Smooth muscle cell (in vitro differentiated cells): ENCODE measurements around the gene APBA3. TPM values are rescaled to one million over a fixed set of nuclear protein-coding genes. Genes with fewer than 3 reads are reported as not detected.

ENCODE experiments used
- DNase-seq: peaks from one replicate; lab custom pipeline; 2025; ENCODE audit not compliant: unreplicated experiment; lab: John Stamatoyannopoulos, UW
- H2AFZ ChIP-seq: fragments of 200-600 bp; sonication (generic); 2 replicates; pipeline ENCODE4 v1.6.0; 2016; ENCODE audit warnings: antibody characterized with exemption, low read depth, mild to moderate bottlenecking
- H3F3A ChIP-seq: fragments of 200-600 bp; sonication (generic); 2 replicates; pipeline ENCODE4 v1.6.0; 2017; ENCODE audit warnings: antibody characterized with exemption, low read depth
- H3K27ac ChIP-seq: fragments of 200-600 bp; sonication (generic); 2 replicates; pipeline ENCODE4 v1.5.1; 2016; ENCODE audit warnings: low read depth, mild to moderate bottlenecking
- H3K27me3 ChIP-seq: fragments of 200-600 bp; sonication (generic); 2 replicates; pipeline ENCODE4 v1.6.1; 2016; ENCODE audit warnings: low read depth, mild to moderate bottlenecking
- H3K36me3 ChIP-seq: fragments of 200-600 bp; sonication (generic); 2 replicates; pipeline ENCODE4 v1.5.1; 2016; ENCODE audit warnings: low read depth
- H3K4me1 ChIP-seq: fragments of 200-600 bp; sonication (generic); 2 replicates; pipeline ENCODE4 v1.5.1; 2016; ENCODE audit warnings: low read depth
- H3K4me2 ChIP-seq: fragments of 200-600 bp; sonication (generic); 2 replicates; pipeline ENCODE4 v1.6.0; 2016; ENCODE audit warnings: mild to moderate bottlenecking
- H3K4me3 ChIP-seq: fragments of 200-600 bp; sonication (generic); 2 replicates; pipeline ENCODE4 v1.5.1; 2016; ENCODE audit warnings: mild to moderate bottlenecking
- H3K79me2 ChIP-seq: fragments of 200-600 bp; sonication (generic); 2 replicates; pipeline ENCODE4 v1.6.0; 2016; ENCODE audit warnings: low read depth, mild to moderate bottlenecking
- H3K9ac ChIP-seq: fragments of 200-600 bp; sonication (generic); 2 replicates; pipeline ENCODE4 v1.6.0; 2016; ENCODE audit warnings: low read depth
- H3K9me3 ChIP-seq: fragments of 200-600 bp; sonication (generic); replicated peaks from 2 replicates; pipeline ENCODE4 v1.5.1; 2016; ENCODE audit warnings: low read depth
- H4K20me1 ChIP-seq: fragments of 200-600 bp; sonication (generic); 2 replicates; pipeline ENCODE4 v1.6.0; 2016; ENCODE audit warnings: low read depth
- WGBS: methylation state at CpG from one replicate; pipeline ENCODE4 v1.1.7; 2016; ENCODE audit warnings: low lambda C conversion rate; 5-methylcytosine and 5-hydroxymethylcytosine counted together
- polyA plus RNA-seq: library from polyadenylated mRNA; unstranded; fragments of >200 nt; fragmentation: Nextera tagmentation; extraction: Ambion mirVana; gene quantifications from 2 replicates; pipeline ENCODE4 v1.2.1, GENCODE V29; 2016
- total RNA-seq: library from RNA; depleted of rRNA; stranded (reverse); fragments of >200 nt; gene quantifications from 2 replicates; pipeline ENCODE4 v1.2.3, GENCODE V29; 2014
- TF ChIP-seq, protein P1 (sequence below): fragments of 200-600 bp; sonication (generic); IDR thresholded peaks from 2 replicates; pipeline ENCODE4 v1.5.1; 2017; ENCODE audit warnings: borderline replicate concordance, mild to moderate bottlenecking, antibody characterized with exemption; ENCODE audit not compliant: insufficient read depth, poor library complexity, severe bottlenecking

The APBA3 gene
- total and polyA plus RNA-seq, 2 experiments from 2014 or later: 16.1 to 27.9 TPM

DNA sequence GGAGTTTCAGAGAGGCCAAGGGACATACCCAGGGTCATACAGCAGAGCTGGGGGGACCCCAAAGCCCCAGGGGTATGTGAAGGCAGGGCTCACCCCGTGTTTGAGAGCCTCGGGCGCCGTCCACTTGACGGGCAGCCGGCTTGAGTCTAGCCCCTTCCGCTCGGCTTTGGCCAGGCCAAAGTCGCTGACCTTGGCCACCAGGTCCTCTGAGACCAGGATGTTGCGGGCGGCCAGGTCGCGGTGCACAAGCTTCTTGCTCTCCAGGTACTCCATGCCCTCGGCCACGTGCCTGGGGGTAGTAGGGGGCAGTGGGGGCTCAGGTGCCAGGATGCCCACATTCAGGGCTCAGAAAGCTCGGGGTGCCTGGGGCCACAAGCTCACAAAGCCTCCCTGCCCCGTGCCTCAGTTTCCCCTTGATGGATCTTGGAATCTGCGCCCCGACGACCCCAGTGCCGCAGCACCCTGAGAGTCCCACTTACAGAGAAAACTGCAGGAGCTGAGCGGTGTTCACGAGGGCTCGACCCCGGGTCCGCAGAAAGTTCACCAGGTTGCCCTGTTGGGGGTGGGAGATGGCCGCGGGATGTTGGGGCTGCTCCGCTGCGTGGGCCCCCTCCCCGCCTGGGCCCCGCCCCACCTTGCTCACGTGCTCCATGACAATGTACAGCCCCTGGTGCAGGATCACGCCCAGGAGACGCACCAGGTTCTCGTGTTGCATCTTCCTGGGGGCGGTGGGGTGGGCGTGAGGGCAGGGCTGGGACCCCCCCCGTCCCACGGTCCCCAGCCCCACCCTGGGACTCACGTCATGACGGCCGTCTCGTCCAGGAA lies 17.6 kb upstream of the APBA3 start:
- peaks cover 4% of the 10 kb centered on the region for H3K27me3 ChIP-seq
- no peaks in the 10 kb centered on the region for H3K79me2 ChIP-seq
- H3K4me3 ChIP-seq: no peak overlapping the region
- no peaks in the 10 kb centered on the region for H3K36me3 ChIP-seq
- no peaks in the 10 kb centered on the region for H4K20me1 ChIP-seq
- TF ChIP-seq, protein P1, sequence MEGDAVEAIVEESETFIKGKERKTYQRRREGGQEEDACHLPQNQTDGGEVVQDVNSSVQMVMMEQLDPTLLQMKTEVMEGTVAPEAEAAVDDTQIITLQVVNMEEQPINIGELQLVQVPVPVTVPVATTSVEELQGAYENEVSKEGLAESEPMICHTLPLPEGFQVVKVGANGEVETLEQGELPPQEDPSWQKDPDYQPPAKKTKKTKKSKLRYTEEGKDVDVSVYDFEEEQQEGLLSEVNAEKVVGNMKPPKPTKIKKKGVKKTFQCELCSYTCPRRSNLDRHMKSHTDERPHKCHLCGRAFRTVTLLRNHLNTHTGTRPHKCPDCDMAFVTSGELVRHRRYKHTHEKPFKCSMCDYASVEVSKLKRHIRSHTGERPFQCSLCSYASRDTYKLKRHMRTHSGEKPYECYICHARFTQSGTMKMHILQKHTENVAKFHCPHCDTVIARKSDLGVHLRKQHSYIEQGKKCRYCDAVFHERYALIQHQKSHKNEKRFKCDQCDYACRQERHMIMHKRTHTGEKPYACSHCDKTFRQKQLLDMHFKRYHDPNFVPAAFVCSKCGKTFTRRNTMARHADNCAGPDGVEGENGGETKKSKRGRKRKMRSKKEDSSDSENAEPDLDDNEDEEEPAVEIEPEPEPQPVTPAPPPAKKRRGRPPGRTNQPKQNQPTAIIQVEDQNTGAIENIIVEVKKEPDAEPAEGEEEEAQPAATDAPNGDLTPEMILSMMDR: no peak
- H3K9ac ChIP-seq: no peak overlapping the region
- H2AFZ ChIP-seq: no peak overlapping the region
- no peak overlapping the region for H3K4me2 ChIP-seq
- H3K27ac ChIP-seq: no peak overlapping the region
- H3F3A ChIP-seq: no peaks in the 10 kb centered on the region
- peaks cover 8% of the 10 kb centered on the region for H3K9me3 ChIP-seq
- WGBS: 91% methylated on average over 27 of the region's 44 CpGs
- no peak for DNase-seq
- no peaks in the 10 kb centered on the region for H3K4me1 ChIP-seq

- DNase-seq: no peak
- Histone ChIP-seq H3K27ac (no peak overlapping the region), H2AFZ (no peak overlapping the region), H3K4me3 (no peak overlapping the region), H4K20me1 (no peaks in the 10 kb centered on the region), H3K4me1 (no peaks in the 10 kb centered on the region), H3K9ac (no peak overlapping the region), H3K27me3 (no peaks in the 10 kb centered on the region), H3K9me3 (peaks cover 8% of the 10 kb centered on the region), H3K36me3 (no peaks in the 10 kb centered on the region), H3K4me2 (no peak overlapping the region), H3F3A (no peaks in the 10 kb centered on the region), H3K79me2 (no peaks in the 10 kb centered on the region)
- TF ChIP-seq, protein P1: no peak
- WGBS: 88% methylated on average over 33 of the region's 37 CpGs
Measured at GRCh38 chr19:3778104-3778867, 16.8 kb upstream of the APBA3 start.

- H2AFZ ChIP-seq: no peak overlapping the region
- no peaks in the 10 kb centered on the region for H3K4me1 ChIP-seq
- H3F3A ChIP-seq: no peaks in the 10 kb centered on the region
- DNase-seq: no peak
- H4K20me1 ChIP-seq: no peaks in the 10 kb centered on the region
- no peak overlapping the region for H3K4me2 ChIP-seq
- no peak overlapping the region for H3K4me3 ChIP-seq
- H3K79me2 ChIP-seq: no peaks in the 10 kb centered on the region
- TF ChIP-seq, protein P1: no peak
- H3K27ac ChIP-seq: no peak overlapping the region
- no peaks in the 10 kb centered on the region for H3K27me3 ChIP-seq
- 93% methylated on average over 1 of the region's 1 CpG for WGBS
- peaks cover 4% of the 10 kb centered on the region for H3K9me3 ChIP-seq
- no peaks in the 10 kb centered on the region for H3K36me3 ChIP-seq
- H3K9ac ChIP-seq: no peak overlapping the region
Measured at GRCh38 chr19:3776479-3777040, 15.1 kb upstream of the APBA3 start.
